GM12874 (cell line): ENCODE results near the gene LRRFIP2.

Experiments used
- TF ChIP-seq, protein P1 (sequence below): IDR thresholded peaks from 2 replicates; pipeline ENCODE4 v1.5.1; 2011; ENCODE audit warnings: low read depth, mild to moderate bottlenecking, control low read depth, low read length, moderate library complexity; ENCODE audit not compliant: insufficient read depth

Gene LRRFIP2

DNA sequence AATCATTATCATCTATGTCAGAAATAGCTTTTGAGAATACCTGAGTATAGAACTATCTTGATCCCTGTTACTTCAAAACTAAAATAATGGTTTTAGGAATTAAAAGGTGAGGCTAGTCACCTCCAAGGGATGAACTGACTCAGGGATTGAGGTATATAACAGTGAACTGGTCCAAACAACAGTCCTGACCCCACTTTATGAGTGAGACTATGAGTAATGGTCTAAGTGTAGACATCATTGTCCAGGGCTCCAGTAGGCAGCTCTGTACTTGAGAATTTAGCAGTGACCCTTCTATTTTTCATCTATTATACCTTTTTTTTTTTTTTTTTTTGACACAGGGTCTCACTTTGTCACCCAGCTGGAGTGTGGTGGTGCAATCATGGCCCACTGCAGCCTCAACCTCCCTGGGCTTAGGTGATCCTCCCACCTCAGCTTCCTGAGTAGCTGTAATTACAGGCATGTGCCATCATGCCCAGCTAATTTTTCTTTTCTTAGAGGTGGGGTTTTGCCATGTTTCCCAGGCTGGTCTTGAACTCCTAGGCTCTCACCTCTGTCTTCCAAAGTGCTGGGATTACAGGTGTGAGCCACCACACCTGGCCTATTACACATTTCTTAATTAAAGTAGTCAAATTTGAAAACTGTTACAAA, 144.7 kb downstream of the LRRFIP2 start:
- TF ChIP-seq, protein P1, sequence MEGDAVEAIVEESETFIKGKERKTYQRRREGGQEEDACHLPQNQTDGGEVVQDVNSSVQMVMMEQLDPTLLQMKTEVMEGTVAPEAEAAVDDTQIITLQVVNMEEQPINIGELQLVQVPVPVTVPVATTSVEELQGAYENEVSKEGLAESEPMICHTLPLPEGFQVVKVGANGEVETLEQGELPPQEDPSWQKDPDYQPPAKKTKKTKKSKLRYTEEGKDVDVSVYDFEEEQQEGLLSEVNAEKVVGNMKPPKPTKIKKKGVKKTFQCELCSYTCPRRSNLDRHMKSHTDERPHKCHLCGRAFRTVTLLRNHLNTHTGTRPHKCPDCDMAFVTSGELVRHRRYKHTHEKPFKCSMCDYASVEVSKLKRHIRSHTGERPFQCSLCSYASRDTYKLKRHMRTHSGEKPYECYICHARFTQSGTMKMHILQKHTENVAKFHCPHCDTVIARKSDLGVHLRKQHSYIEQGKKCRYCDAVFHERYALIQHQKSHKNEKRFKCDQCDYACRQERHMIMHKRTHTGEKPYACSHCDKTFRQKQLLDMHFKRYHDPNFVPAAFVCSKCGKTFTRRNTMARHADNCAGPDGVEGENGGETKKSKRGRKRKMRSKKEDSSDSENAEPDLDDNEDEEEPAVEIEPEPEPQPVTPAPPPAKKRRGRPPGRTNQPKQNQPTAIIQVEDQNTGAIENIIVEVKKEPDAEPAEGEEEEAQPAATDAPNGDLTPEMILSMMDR, result no peak

DNA sequence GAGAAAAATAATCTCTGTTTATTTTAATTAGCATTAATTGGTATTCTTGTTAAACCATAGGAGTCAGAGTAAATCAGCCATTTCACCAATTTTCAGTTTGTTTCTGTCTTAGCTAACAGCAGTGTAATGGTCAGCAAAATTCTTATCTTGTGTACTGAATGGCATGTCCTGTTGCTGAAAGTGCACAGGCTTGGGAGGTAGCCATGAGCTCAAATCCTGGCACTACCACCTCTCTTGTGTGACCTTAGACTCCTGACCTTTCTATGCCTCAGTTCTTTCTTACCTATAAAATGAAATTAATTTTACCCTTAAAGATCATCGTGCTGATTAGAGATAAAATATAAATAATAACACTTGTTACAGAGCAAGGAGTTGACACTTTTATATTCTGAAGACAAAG, 145.3 kb downstream of the LRRFIP2 start:
- TF ChIP-seq, protein P1, result no peak

DNA sequence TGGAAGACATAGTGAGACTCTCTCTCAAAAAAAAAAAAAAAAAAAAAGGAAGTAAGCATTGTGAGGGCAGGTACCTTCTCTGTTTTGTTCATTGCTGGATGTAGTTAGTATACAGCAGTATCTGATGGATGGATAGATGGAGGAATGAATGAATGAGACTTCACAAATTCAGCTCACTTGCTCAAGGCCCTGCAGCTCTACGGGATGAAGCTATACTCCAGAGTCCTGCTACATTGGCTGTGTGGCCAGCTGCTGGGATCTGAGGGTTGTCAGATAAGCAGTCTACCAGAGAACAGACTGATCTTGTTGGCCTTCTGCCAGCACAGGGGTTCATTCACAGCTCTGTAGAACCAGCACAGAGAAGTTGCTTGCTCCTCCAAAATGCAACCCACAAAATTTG, 146.1 kb downstream of the LRRFIP2 start:
- TF ChIP-seq, protein P1, result no peak

DNA sequence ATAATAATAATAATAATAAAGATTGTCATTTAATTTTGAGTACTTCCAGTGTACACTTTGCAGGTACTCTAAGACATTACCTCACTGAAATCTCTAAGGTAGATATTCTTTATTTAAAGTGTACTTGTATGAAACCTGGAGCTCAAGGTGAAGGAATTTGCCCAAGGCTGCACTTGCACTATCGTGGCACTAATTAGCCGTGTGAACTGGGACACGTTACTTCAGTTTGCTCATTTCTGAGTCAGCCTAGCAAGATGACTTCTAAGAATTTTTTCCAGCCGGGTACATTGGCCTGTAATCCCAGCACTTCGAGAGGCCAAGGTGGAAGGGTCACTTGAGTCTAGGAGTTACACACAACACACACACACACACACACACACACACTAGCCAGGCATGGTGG, 147.5 kb downstream of the LRRFIP2 start:
- TF ChIP-seq, protein P1, result no peak

DNA sequence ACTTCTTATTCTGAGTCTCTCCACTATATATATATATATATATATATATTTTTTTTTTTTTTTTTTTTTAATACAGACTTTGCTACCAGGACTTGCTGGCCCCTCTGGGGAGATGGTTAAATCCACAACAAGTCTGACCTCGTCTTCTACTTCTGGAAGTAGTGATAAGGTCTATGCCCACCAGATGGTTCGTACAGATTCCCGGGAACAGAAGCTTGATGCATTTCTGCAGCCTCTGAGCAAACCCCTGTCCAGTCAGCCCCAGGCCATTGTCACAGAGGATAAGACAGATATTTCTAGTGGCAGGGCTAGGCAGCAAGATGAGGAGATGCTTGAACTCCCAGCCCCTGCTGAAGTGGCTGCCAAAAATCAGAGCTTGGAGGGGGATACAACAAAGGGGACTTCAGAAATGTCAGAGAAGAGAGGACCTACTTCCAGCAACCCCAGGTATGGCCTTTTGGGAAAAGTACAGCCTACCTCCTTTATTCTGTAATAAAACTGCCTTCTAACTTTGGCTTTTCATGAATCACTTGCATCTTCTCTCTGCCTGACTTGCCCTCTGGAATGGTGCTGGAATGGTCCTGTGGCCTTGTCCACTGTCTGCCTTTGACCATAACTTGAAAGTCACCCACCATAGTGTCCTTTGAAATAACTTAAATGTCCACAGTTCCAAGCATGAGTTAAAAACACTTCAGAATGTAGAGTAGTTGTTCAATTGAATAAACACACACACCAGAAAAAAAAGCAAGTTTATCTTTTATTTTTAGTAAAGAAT, 148.6 kb downstream of the LRRFIP2 start:
- TF ChIP-seq, protein P1, result no peak

DNA sequence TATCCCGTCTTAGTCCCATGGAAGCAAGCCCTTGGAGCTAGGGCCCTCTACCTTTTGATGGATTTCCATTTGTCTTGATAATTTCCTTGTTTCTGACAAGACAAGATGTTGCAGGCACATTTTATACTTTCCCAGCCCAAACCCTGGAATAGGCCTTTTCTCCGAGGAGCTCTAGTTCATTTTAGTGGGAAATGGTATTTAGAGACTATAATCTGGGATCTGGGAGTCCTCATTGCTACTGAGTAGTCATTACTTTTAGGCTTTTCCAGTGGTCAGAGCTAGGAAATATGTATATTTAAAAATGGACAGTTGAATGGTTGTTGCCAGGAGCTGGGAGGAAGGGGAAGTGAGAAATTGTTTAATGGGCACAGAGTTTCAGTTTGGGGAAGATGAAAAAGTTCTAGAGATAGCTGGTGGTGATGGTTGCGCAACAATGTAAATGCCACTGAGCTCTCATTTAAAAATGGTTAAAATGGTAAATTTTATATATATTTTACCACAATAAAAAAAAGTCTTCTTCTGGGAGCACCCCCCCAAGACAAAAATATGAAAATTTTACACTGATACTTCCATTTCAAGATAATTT, 149.5 kb downstream of the LRRFIP2 start:
- TF ChIP-seq, protein P1, result no peak

DNA sequence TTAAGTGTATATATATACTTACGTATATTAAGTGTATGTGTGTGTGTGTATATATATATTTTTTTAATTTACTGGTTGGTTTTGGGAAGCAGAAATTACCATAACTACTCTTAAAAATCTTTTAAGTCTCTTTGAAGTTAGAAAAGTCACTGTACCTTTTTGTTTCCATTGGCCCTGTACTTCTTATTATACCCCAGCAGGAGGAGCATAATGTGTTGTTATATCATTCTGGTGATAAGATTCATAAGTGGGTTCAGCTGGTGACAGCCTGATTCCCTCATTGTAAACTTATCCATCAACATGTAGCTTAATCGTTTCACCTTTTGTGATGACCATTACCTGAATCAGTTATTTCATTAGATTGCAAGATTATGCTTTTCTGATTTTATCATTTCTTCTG, 150.3 kb downstream of the LRRFIP2 start:
- TF ChIP-seq, protein P1, result 0 out of 2 replicates have a peak, but pooled peaks have one; percentile 18
